K562 (cell line): ENCODE data around the gene CCDC9B. TPM values are rescaled to one million over a fixed set of nuclear protein-coding genes. Genes with fewer than 3 reads are reported as not detected.

ENCODE experiments used
- ATAC-seq: fragments of 200-7000 bp; cut with Tn5 transposase; 3 replicates; pipeline ENCODE4 v1.9.1; 2020; ENCODE audit warnings: moderate library complexity
- BruUV-seq: library from RNA; stranded (reverse); fragments of 400-500 nt; replicated peaks from 2 replicates; lab custom pipeline; 2021; lab: Mats Ljungman, UMichigan
- CTCF ChIA-PET: fragments of 300-600 bp; formaldehyde crosslinking; extraction: SDS; loops from one replicate; lab custom pipeline; 2021; ENCODE audit warnings: low intra/inter-chr PET ratio; lab: Yijun Ruan, JAX
- POLR2A ChIA-PET: fragments of 300-600, 350-650 bp; sonication (Branson Sonifier 250); formaldehyde crosslinking; extraction: SDS; loops from one replicate; lab custom pipeline; 2021; ENCODE audit warnings: antibody characterized with exemption, inconsistent platforms; lab: Yijun Ruan, JAX
- DNase-seq, 4 experiments: peaks; one replicate each; pipeline versions ENCODE4 v3.0.0 to v3.0.0-alpha.2; 2011 to 2018; ENCODE audit warnings: low spot score in 3 of 4, mixed read lengths in 3 of 4; ENCODE audit errors: extremely low read depth in 1 of 4
- FAIRE-seq: peaks from 2 replicates; lab custom pipeline; 2011; peaks lifted over from hg19 to GRCh38; lab: Jason Lieb, UNC
- H2AFZ ChIP-seq: 2 replicates; pipeline ENCODE4 v1.6.0; 2011; ENCODE audit warnings: low read depth, low read length, control low read depth, inconsistent platforms
- H3K27ac ChIP-seq: fragments of 200-600 bp; 3 replicates; pipeline ENCODE4 v1.8.0; 2011; ENCODE audit warnings: low read depth, mild to moderate bottlenecking, control low read depth, inconsistent platforms, low read length, moderate library complexity, mixed read lengths; ENCODE audit errors: extremely low read depth
- H3K27me3 ChIP-seq, 2 experiments: fragments of 300-600 bp in 1 of 2; 2 replicates in 1 of 2; 3 replicates in 1 of 2; pipeline versions ENCODE4 v1.6.0 to v1.8.0; 2011; ENCODE audit warnings: inconsistent platforms in 2 of 2, low read length in 2 of 2, mild to moderate bottlenecking in 1 of 2, mixed read lengths in 1 of 2, moderate library complexity in 1 of 2; ENCODE audit not compliant: control insufficient read depth in 2 of 2, insufficient read depth in 2 of 2
- H3K36me3 ChIP-seq: fragments of 300-600 bp; 3 replicates; pipeline ENCODE4 v1.8.0; 2011; ENCODE audit warnings: mild to moderate bottlenecking, low read length, inconsistent platforms; ENCODE audit not compliant: control insufficient read depth, insufficient read depth
- H3K4me1 ChIP-seq, 2 experiments: fragments of 200-600 bp in 1 of 2; replicated peaks in 1 of 2; 2 replicates in 1 of 2; 3 replicates in 1 of 2; pipeline versions ENCODE4 v1.5.1 to v1.8.0; 2011; ENCODE audit warnings: inconsistent platforms in 2 of 2, low read length in 2 of 2, mild to moderate bottlenecking in 1 of 2, mixed read lengths in 1 of 2, moderate library complexity in 1 of 2; ENCODE audit not compliant: control insufficient read depth in 2 of 2, insufficient read depth in 2 of 2
- H3K4me2 ChIP-seq: 2 replicates; pipeline ENCODE4 v1.6.1; 2011; ENCODE audit warnings: low read length, control low read depth, inconsistent platforms, mixed read lengths; ENCODE audit not compliant: insufficient read depth
- H3K4me3 ChIP-seq: fragments of 200-600 bp; sonication (generic), shearing (Covaris generic); 2 replicates; pipeline ENCODE4 v1.5.1; 2016; ENCODE audit warnings: control low read depth, inconsistent platforms
- H3K79me2 ChIP-seq: fragments of 200-600 bp; 3 replicates; pipeline ENCODE4 v1.8.0; 2011; ENCODE audit warnings: low read length, inconsistent platforms; ENCODE audit not compliant: control insufficient read depth, insufficient read depth
- H3K9ac ChIP-seq, 2 experiments: 2 replicates each; pipeline versions ENCODE4 v1.6.0 to v1.6.1; 2011; ENCODE audit warnings: low read depth in 2 of 2, low read length in 2 of 2, control low read depth in 1 of 2, inconsistent platforms in 1 of 2, mild to moderate bottlenecking in 1 of 2, mixed read lengths in 1 of 2; ENCODE audit not compliant: insufficient read depth in 1 of 2
- H3K9me1 ChIP-seq: one replicate; pipeline ENCODE4 v1.6.0; 2011; ENCODE audit warnings: inconsistent platforms, mild to moderate bottlenecking, low read length, moderate library complexity; ENCODE audit not compliant: control insufficient read depth, insufficient read depth
- H3K9me3 ChIP-seq: replicated peaks from 2 replicates; pipeline ENCODE4 v1.5.1; 2011; ENCODE audit warnings: low read depth, low read length, inconsistent platforms; ENCODE audit not compliant: control insufficient read depth, insufficient read depth
- H4K20me1 ChIP-seq: replicated peaks from 2 replicates; pipeline ENCODE4 v1.6.1; 2011; ENCODE audit warnings: low read length, inconsistent platforms, mixed read lengths; ENCODE audit not compliant: control insufficient read depth, insufficient read depth
- BDP1 ChIP-seq: IDR thresholded peaks from 3 replicates; pipeline ENCODE4 v1.6.1; 2011; ENCODE audit not compliant: insufficient read length, insufficient read depth
- C11orf30 ChIP-seq: fragments of 450-650 bp; IDR thresholded peaks from 2 replicates; pipeline ENCODE4 v1.6.1; 2016; ENCODE audit warnings: low read depth, mild to moderate bottlenecking
- CHD2 ChIP-seq: IDR thresholded peaks from 2 replicates; pipeline ENCODE4 v1.6.1; 2011; ENCODE audit warnings: low read depth, low read length
- MEF2D ChIP-seq: conservative IDR thresholded peaks from 2 replicates; pipeline ENCODE4 v1.6.1; 2016; ENCODE audit warnings: low read depth, missing genetic modification characterization, missing compliant biosample characterization
- NFXL1 ChIP-seq: fragments of 450-650 bp; formaldehyde crosslinking; IDR thresholded peaks from 2 replicates; pipeline ENCODE4 v1.4.0; 2021; ENCODE audit warnings: mild to moderate bottlenecking
- SMARCB1 ChIP-seq: IDR thresholded peaks from 2 replicates; pipeline ENCODE4 v1.6.1; 2011; ENCODE audit warnings: improper control_type of control experiment, low read depth; ENCODE audit not compliant: insufficient read length
- ZNF316 ChIP-seq: fragments of 450-650 bp; IDR thresholded peaks from 2 replicates; pipeline ENCODE4 v1.6.1; 2016
- WGBS: fragments of 100-300 bp; shearing (Covaris generic); methylation state at CpG from one replicate; pipeline ENCODE4 v1.1.6; 2016; ENCODE audit warnings: low coverage, mixed read lengths; ENCODE audit not compliant: insufficient coverage; ENCODE audit errors: missing lambda C conversion rate; 5-methylcytosine and 5-hydroxymethylcytosine counted together
- in situ Hi-C: fragments of 300-500 bp; cut with MboI; formaldehyde crosslinking; loops from 4 replicates; pipeline ENCODE4 v1.15.0; 2018; ENCODE audit warnings: inconsistent platforms, mixed read lengths
- intact Hi-C: fragments of 100-400 bp; cut with micrococcal nuclease; formaldehyde crosslinking; loops from 2 replicates; pipeline ENCODE4 v1.14.2; 2022
- polyA plus RNA-seq, 8 experiments: library from polyadenylated mRNA; depleted of rRNA in 4 of 8; stranded (reverse) in 5 of 8; unstranded in 3 of 8; fragments of >200 nt; fragmentation: Nextera tagmentation in 2 of 8; fragmentation: Illumina TruSeq in 1 of 8; extraction: Ambion mirVana in 2 of 8; extraction: Trizol in 1 of 8; gene quantifications; 2 replicates each; pipeline versions ENCODE4 v1.2.1 to v1.2.3, GENCODE V29; 2011 to 2014; ENCODE audit warnings: inconsistent platforms in 1 of 8, missing spikeins in 1 of 8
- total RNA-seq, 7 experiments: library from RNA; depleted of rRNA in 6 of 7; stranded (reverse); fragments of >200 nt in 6 of 7; fragmentation: Illumina TruSeq in 2 of 7; extraction: Trizol in 2 of 7; gene quantifications; 2 replicates each; pipeline versions ENCODE4 v1.2.1 to v1.2.3, GENCODE V29; 2011 to 2021; ENCODE audit warnings: low replicate concordance in 1 of 7

CCDC9B gene
- total and polyA plus RNA-seq, 9 of the 15 experiments (the other 6 are each of a cell fraction or from before 2014, with no cell fraction given): 0.01 to 0.47 (median 0.15) TPM; not detected in 1

DNA sequence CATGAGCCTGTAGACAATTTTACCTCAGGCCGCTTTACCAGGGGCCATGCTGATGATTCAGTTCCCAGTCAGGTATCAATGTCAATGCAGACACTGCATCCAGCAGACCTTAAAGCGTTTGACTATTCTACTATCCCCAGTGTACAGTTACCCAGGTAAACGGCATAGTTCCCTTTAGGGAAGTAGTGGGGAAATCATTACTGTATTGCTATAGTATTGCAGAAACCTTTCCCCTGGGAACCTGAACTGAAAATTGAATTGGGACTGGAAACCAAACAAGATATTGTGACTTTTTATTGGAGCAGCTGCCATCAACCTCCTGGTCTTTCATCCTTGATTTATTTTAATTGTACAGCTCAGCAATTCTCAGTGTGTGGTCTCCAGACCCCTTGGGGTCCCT, 23.8 kb downstream of the CCDC9B start:
- TF ChIP-seq SMARCB1 (no peak), NFXL1 (CRISPR knock-in tag) (no peak), ZNF316 (peak; percentile 41; the same call in 1 of the 2 replicates), MEF2D (tag) (no peak), CHD2 (no peak), C11orf30 (0 out of 2 replicates have a peak, but pooled peaks have one; percentile 5), BDP1 (no peak)
- Histone ChIP-seq H3K9ac (no peak overlapping the region), H3K4me3 (no peak overlapping the region), H2AFZ (no peak overlapping the region), H3K4me2 (no peak overlapping the region), H3K36me3 (no peaks in the 10 kb centered on the region), H3K27ac (no peak overlapping the region), H3K27me3 (peaks cover 2 to 29% of the 10 kb centered on the region in 2 experiments; a peak in 3 of 5 replicates), H3K79me2 (no peaks in the 10 kb centered on the region), H3K9me1 (no peaks in the 10 kb centered on the region), H3K4me1 (peaks cover 0 to 3% of the 10 kb centered on the region in 2 experiments; a peak in 2 of 5 replicates), H3K9me3 (no peaks in the 10 kb centered on the region), H4K20me1 (no peaks in the 10 kb centered on the region)
- FAIRE-seq (no peak), DNase-seq (no peak), ATAC-seq (no peak)
- 4% methylated on average over 3 of the region's 3 CpGs for WGBS
- BruUV-seq: no TSS peak
- intact Hi-C loops (no loop called here), in situ Hi-C loops (no loop called here)
- ChIA-PET CTCF (interaction anchor here (0.8 kb wide), 1 partner anchor 21 kb away, joined by 3 read pairs; no protein-coding TSS in a partner anchor), POLR2A (interaction anchor here (0.7 kb wide), 2 partner anchors 10 to 153 kb away, joined by 3 read pairs; no protein-coding TSS in a partner anchor)
